Iris pigment epithelial cell (primary cell): ENCODE results near the gene RCOR1.
"Not testable (repeated sequence)": the region's sequence is repeated elsewhere in the genome, so short reads cannot be mapped to it uniquely, and the experiment has no call there.

Experiments used
- DNase-seq: peaks from one replicate; pipeline ENCODE4 v3.0.0-alpha.2; 2011; ENCODE audit warnings: low read depth

The RCOR1 gene

GRCh38 chr14:102629808-102630350 is 37.4 kb downstream of the RCOR1 start:
- DNase-seq: peak; percentile 59

- DNase-seq: no peak
Observed at GRCh38 chr14:102630405-102630804, 38.0 kb downstream of the RCOR1 start.

DNA sequence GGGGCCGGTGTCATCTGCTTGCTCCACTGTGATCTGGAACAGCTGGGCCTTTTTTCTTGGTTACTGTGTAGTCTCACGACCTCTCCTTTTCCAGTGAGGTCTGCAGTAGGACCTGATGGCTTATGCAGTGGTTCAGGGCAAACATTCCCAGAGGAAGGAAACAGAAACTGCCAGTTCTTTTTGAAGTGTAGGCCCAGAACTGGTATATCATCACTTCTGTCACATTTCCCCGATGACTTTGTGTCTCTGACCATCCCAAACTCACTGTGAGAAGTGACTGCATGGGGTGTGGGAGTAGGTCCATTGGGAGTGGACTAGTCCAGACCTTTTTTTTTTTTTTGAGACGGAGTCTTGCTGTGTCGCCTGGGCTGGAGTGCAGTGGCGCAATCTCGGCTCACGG is 38.4 kb downstream of the RCOR1 start:
- no peak for DNase-seq

DNA sequence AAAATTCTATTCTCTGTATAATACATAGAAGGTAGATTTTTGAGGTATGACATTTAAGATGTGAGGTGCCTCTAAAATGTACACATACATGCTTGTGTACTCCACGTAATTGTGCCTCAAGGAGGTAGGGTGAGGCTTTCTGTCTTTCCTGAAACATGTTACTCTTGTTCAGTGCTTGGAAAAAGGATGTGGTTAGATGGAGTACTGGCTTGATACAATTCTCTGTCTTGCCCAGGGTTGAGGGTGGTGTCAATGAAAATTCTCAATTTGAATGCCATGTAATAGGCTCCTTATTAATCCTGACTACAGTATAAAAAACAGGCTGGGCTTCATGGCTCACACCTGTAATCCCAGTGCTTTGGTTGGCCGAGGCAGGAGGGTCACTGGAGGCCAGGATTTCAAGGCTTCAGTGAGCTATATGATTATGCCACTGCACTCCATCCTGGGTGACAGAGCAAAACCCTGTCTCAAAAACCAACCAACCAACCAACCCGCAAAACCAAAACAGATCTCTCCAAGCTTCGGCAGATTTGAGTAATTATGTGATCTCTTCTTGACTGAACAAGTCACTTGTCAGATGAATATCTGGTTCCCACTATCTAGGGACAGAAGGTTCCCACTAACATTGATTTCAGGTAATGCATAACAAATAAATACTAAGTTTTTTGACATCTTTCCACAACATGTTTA is 41.6 kb downstream of the RCOR1 start:
- DNase-seq: no peak

- DNase-seq: not testable (repeated sequence)
Observed at GRCh38 chr14:102639611-102640010, 47.2 kb downstream of the RCOR1 start.

GRCh38 chr14:102644523-102644922 is 52.1 kb downstream of the RCOR1 start:
- no peak for DNase-seq

DNA sequence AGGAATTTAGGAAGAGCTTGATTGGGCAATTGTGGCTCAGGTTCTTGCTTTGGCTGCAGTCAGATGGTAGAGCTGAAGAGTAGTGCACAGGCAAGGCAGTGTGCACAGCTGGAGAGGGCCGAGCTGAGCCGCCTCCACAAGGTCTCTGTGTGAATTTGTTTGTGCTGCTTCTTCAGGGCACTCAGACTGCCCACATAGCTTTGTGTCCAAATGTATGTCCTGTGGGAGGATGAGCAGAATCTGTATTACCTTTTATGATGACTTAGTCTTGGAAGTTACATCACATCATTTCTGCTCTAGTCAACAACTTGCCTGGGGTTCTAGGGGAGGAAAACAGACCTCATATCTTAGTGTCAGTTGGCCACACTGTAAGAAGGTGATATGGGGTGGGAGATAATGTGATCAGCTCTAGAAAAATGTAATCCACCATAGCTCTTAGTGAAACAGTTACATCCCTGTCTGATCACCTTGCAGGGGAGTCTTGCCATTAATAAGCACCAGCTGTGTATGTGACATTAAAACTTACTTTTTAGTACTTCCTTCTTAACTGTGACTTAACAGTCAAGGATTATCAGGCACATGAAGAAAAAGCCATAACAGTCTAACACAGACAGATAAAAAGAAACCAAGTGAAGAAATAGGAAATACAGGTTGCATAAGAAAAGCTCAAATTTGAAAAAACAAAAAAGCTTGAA is 53.4 kb downstream of the RCOR1 start:
- DNase-seq: peak; percentile 16

GRCh38 chr14:102646615-102647014 is 54.2 kb downstream of the RCOR1 start:
- no peak for DNase-seq

- no peak for DNase-seq
Observed at GRCh38 chr14:102652194-102652593, 59.7 kb downstream of the RCOR1 start.

- no peak for DNase-seq
Observed at GRCh38 chr14:102654298-102654697, 61.8 kb downstream of the RCOR1 start.

GRCh38 chr14:102655137-102655536 is 62.7 kb downstream of the RCOR1 start:
- peak; percentile 72 for DNase-seq

DNA sequence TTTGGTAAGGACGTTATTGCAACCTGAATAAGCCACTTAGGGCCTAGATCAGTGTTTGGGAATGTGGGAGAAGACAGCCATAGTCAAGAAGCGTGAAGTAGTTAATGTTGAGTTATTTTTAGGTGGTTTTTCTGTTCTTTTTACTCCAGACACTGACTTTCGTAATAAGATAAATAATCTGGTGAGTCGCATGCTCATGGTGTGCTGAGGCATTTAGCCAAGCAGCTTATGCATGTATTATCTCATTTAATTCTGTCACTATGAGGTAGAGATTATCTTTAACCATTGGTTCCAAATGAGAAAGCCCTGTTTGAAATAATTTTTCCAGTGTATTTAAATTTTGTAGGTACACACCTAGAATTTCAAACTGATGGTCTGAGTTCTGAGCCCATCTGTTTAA is 67.3 kb downstream of the RCOR1 start:
- DNase-seq: peak; percentile 67

- no peak for DNase-seq
Observed at GRCh38 chr14:102661614-102662013, 69.2 kb downstream of the RCOR1 start.

DNA sequence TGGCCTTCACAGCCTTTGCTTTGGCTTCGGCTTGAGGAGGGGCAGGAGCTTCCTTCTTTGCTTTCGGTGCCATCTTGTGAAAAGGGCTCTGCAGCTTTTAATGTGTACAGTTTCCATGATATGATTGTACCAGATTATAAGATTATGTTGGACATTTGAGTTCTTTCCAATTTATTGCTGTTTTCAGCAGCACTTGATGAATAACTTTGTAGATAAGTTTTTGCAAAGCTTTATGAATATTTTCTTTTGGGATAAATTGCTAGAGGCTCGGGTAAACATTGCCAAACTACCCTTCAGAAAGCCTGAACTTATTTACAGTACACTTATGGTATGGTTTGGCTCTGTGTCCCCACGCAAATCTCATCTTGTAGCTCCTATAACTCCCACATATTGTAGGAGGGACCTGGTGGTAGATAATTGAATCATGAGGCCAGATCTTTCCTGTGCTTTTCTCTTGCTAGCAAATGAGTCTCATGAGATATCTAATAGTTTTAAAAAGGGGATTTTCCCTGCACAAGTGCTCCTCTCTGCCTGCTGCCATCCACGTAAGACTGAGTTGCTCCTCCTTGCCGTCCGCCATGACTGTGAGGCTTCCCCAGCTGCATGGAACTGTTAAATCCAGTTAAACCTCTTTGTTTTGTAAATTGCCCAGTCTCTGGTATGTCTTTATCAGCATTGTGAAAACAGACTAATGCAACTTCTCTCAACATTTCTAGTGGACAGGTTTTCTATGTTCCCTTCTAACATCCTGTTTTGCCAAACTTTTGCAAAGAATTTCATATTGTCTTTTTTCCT is 70.4 kb downstream of the RCOR1 start:
- DNase-seq: no peak

GRCh38 chr14:102663440-102663839 is 71.0 kb downstream of the RCOR1 start:
- DNase-seq: no peak

DNA sequence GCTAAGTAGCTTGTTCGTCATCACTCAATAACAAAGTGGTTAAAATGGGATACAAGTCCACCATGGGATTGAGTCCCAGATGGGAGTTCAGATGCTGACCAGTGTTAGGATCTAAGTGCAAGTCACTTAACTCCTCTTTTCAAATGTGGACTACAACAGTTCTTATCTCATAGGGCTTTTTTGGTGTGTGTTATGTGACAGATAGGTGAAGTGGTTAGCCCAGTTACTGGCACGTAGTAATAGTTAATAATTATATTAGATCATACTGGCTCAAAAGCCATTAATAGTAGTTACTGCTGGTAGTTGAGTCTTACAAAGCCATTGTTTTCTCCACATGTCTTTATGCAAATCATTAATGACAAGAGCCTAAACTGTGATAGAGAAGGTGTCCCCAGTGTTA is 73.2 kb downstream of the RCOR1 start:
- DNase-seq: no peak

DNA sequence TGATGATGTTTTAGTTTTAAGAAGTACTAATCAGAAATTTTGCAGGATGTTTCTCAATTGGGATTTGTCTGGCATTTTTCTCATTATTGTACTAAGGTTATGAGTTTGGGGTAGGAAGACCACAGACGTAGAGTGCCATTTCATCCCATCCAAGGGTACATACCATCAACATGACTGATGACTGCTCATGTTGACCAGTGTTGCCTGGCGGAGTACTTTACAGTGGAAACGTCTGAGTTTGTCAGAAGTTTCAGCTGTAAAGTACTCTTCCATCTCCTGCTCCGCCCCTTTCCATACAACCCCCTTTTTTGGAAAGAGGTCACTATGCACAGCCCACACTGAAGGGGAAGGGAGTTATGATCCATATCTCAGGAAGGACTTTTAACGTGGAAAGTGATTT is 74.2 kb downstream of the RCOR1 start:
- DNase-seq: peak; percentile 67

DNA sequence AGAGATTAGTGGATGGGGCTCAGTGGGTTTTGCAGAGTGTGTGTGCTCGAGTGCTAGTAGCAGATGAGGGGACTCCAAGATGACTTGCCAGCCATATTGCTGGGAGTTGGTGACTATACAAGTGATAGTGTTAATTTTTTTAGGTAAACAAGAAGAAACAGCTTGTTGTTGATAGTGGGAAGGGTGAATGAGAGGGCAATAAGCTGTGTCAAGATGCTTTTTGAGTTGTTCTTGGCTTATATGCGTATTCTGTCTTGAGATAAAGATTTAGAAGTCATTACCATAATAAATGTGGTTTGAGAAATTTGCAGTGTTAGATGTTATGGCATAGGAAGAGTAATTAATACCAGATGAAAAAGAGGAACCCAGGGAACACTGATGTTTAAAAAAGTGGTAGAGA is 75.3 kb downstream of the RCOR1 start:
- no peak for DNase-seq

DNA sequence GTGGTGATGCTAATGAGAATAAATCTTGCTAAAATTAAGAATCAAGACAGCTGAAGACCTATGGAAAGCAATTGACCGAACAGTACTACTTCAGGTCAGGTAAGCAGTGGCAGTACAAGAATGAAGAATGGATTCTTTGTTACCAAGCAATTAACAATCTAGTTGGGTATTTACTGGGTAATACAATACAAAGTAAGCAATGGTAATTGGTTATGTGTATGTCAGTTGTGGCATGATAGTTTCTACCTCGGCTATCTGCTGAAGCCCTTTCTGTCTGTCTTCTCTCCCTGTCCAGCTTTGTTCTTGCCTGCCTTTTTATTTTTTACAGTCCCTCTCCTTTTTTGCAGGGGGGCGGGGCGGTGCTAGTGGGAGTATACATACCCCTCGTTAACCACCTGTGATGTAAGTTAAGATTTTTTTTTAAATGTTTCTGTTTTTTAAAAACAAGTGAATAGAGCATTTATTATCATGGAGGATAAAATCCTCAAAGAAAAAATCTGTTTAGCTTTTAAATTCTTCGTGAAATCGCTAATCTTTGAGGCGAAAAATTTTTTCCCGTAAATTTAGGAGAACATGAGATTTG is 75.9 kb downstream of the RCOR1 start:
- no peak for DNase-seq

DNA sequence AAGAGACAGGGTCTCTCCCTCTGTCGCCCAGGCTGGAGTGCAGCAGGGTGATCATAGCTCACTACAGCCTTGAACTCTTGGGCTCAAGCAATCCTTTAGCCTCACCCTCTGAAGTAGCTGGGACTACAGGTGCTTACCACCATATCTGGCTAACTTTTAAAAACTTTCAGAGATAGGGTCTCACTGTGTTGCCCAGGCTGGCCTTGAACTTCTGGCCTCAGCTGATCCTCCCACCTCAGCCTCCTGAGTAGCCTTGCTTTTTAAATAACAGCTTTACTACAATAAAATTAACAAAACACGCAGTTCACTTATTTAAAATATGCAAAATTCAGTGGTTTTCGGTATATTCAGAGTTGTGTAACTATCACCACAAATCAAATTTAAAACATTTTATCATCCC is 79.0 kb downstream of the RCOR1 start:
- DNase-seq: no peak

DNA sequence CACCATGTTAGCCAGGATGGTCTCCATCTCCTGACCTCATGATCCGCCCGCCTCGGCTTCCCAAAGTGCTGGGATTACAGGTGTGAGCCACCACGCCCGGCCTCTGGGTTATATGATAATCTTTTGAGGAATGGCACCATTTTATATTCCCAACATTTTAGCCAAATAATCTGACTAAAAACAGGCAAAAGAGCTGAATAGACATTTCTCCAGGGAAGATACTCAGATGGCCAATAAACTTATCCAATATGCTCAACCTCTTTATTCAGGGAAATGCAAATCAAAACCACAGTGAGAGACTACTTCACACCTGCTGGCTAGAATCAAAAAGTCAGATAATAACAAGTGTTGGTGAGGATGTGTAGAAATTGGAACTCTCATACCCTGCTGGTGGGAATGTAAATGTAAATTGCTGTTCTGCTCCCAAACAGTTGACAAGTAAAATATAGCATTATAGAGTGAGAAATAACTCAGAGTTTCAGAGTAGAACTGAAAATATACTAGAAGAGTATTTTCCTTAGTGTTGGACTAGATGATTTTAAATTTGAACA is 80.0 kb downstream of the RCOR1 start:
- DNase-seq: no peak

- DNase-seq: no peak
Observed at GRCh38 chr14:102675396-102675795, 82.9 kb downstream of the RCOR1 start.
